ENCODE results near the gene DENND1A.

GRCh38 chr9:123408313-123409262 lies 521.3 kb downstream of the DENND1A start:
- no peak for TF ChIP-seq YY1 (IDR thresholded peaks at IDR 0.05; ENCODE audit: insufficient read depth, insufficient read length)
- no peak for TF ChIP-seq ZNF274 (IDR thresholded peaks at IDR 0.05; ENCODE audit: low read depth, low read length)

Data from NT2/D1 (cell line).